Measurements from ENCODE around the gene PABPN1L. TPM values are rescaled to one million over a fixed set of nuclear protein-coding genes. Genes with fewer than 3 reads are reported as not detected.

The PABPN1L gene
- total and polyA plus RNA-seq, 2 of the 13 experiments (the other 11 are each of a cell fraction or from before 2014, with no cell fraction given), result not detected

- no peak for TF ChIP-seq PITX1 (CRISPR knock-in tag; IDR thresholded peaks at IDR 0.05)
- no peak for TF ChIP-seq NFE2 (CRISPR knock-in tag; IDR thresholded peaks at IDR 0.05)
- no peak for TF ChIP-seq ZNF704 (CRISPR knock-in tag; IDR thresholded peaks at IDR 0.05; ENCODE audit: borderline replicate concordance)
- no peak for TF ChIP-seq TGIF2 (CRISPR knock-in tag; IDR thresholded peaks at IDR 0.05)
- no peak for TF ChIP-seq ZFX (CRISPR knock-in tag; IDR thresholded peaks at IDR 0.05; ENCODE audit: low read depth)
- TF ChIP-seq ZNF670 (CRISPR knock-in tag; IDR thresholded peaks at IDR 0.05; ENCODE audit: borderline replicate concordance), result no peak
- TF ChIP-seq FLYWCH1 (CRISPR knock-in tag; IDR thresholded peaks at IDR 0.05), result no peak
- no peak for TF ChIP-seq ELF4 (CRISPR knock-in tag; IDR thresholded peaks at IDR 0.05; ENCODE audit: borderline replicate concordance)
- TF ChIP-seq ZFP91 (CRISPR knock-in tag; IDR thresholded peaks at IDR 0.05; ENCODE audit: borderline replicate concordance), result peak; percentile 46; the same call in 1 of the 2 replicates
- no peak for TF ChIP-seq HINFP (CRISPR knock-in tag; IDR thresholded peaks at IDR 0.05; ENCODE audit: low read depth)
- peak; percentile 34 for TF ChIP-seq ZNF687 (CRISPR knock-in tag; IDR thresholded peaks at IDR 0.05)
- TF ChIP-seq GTF2F1 (IDR thresholded peaks at IDR 0.05; ENCODE audit: low read length), result no peak
- no peak for TF ChIP-seq ATF3 (CRISPR knock-in tag; IDR thresholded peaks at IDR 0.05)
- no peak for TF ChIP-seq KMT2A (CRISPR knock-in tag; IDR thresholded peaks at IDR 0.05)
- peak; percentile 59; the same call in 1 of the 2 replicates for TF ChIP-seq MAFF (IDR thresholded peaks at IDR 0.05; ENCODE audit: low read depth, low read length)
- TF ChIP-seq ZNF720 (CRISPR knock-in tag; IDR thresholded peaks at IDR 0.05), result no peak
- no peak for TF ChIP-seq POGK (CRISPR knock-in tag; conservative IDR thresholded peaks at IDR 0.05)
- no peak for TF ChIP-seq CHD2 (IDR thresholded peaks at IDR 0.05; ENCODE audit: low read depth, low read length)
Measured at GRCh38 chr16:88815901-88816589, 50.4 kb downstream of the PABPN1L start (continued).

Data from HepG2 (cell line).